ENCODE results near the gene TNNC1.

Gene TNNC1

GRCh38 chr3:52440249-52440551 lies 13.6 kb downstream of the TNNC1 start:
- Histone ChIP-seq H3K9ac (ENCODE audit: insufficient read length, low read depth) (no peak overlapping the region), H3K27me3 (ENCODE audit: insufficient read depth, insufficient read length) (no peaks in the 10 kb centered on the region), H3K4me1 (ENCODE audit: insufficient read depth, insufficient read length) (peaks cover 9% of the 10 kb centered on the region), H3K36me3 (ENCODE audit: insufficient read depth, insufficient read length, low read length) (peaks cover 5% of the 10 kb centered on the region), H3K4me3 (ENCODE audit: insufficient read length, low read depth) (no peak overlapping the region), H3K9me3 (ENCODE audit: insufficient read depth, low read length) (no peaks in the 10 kb centered on the region)
- no peak for TF ChIP-seq YY1 (IDR thresholded peaks at IDR 0.05; ENCODE audit: insufficient read depth, insufficient read length)
- TF ChIP-seq SUZ12 (IDR thresholded peaks at IDR 0.05; ENCODE audit: extremely low read depth, insufficient read depth, insufficient read length): no peak
- TF ChIP-seq ZNF274 (IDR thresholded peaks at IDR 0.05; ENCODE audit: low read depth, low read length): no peak
- DNase-seq (ENCODE audit: low read depth, low spot score): no peak

GRCh38 chr3:52439426-52440248 lies 14.2 kb downstream of the TNNC1 start:
- Histone ChIP-seq H3K36me3 (ENCODE audit: insufficient read depth, insufficient read length, low read length) (peaks cover 5% of the 10 kb centered on the region), H3K27me3 (ENCODE audit: insufficient read depth, insufficient read length) (no peaks in the 10 kb centered on the region), H3K4me3 (ENCODE audit: insufficient read length, low read depth) (no peak overlapping the region), H3K9ac (ENCODE audit: insufficient read length, low read depth) (no peak overlapping the region), H3K9me3 (ENCODE audit: insufficient read depth, low read length) (no peaks in the 10 kb centered on the region), H3K4me1 (ENCODE audit: insufficient read depth, insufficient read length) (peaks cover 5% of the 10 kb centered on the region)
- no peak for DNase-seq (ENCODE audit: low read depth, low spot score)
- TF ChIP-seq SUZ12 (IDR thresholded peaks at IDR 0.05; ENCODE audit: extremely low read depth, insufficient read depth, insufficient read length): no peak
- TF ChIP-seq YY1 (IDR thresholded peaks at IDR 0.05; ENCODE audit: insufficient read depth, insufficient read length): no peak
- no peak for TF ChIP-seq ZNF274 (IDR thresholded peaks at IDR 0.05; ENCODE audit: low read depth, low read length)

GRCh38 chr3:52438579-52439425 lies 15.0 kb downstream of the TNNC1 start:
- no peaks in the 10 kb centered on the region for H3K4me1 ChIP-seq (ENCODE audit: insufficient read depth, insufficient read length)
- TF ChIP-seq SUZ12 (IDR thresholded peaks at IDR 0.05; ENCODE audit: extremely low read depth, insufficient read depth, insufficient read length): no peak
- TF ChIP-seq YY1 (IDR thresholded peaks at IDR 0.05; ENCODE audit: insufficient read depth, insufficient read length): no peak
- no peak for TF ChIP-seq ZNF274 (IDR thresholded peaks at IDR 0.05; ENCODE audit: low read depth, low read length)
- H3K36me3 ChIP-seq (ENCODE audit: insufficient read depth, insufficient read length, low read length): peaks cover 5% of the 10 kb centered on the region
- no peaks in the 10 kb centered on the region for H3K9me3 ChIP-seq (ENCODE audit: insufficient read depth, low read length)
- no peak overlapping the region for H3K4me3 ChIP-seq (ENCODE audit: insufficient read length, low read depth)
- no peak for DNase-seq (ENCODE audit: low read depth, low spot score)
- no peak overlapping the region for H3K9ac ChIP-seq (ENCODE audit: insufficient read length, low read depth)
- no peaks in the 10 kb centered on the region for H3K27me3 ChIP-seq (ENCODE audit: insufficient read depth, insufficient read length)

- Histone ChIP-seq H3K36me3 (ENCODE audit: insufficient read depth, insufficient read length, low read length) (peaks cover 5% of the 10 kb centered on the region), H3K27me3 (ENCODE audit: insufficient read depth, insufficient read length) (no peaks in the 10 kb centered on the region), H3K9me3 (ENCODE audit: insufficient read depth, low read length) (no peaks in the 10 kb centered on the region), H3K9ac (ENCODE audit: insufficient read length, low read depth) (no peak overlapping the region), H3K4me1 (ENCODE audit: insufficient read depth, insufficient read length) (peaks cover 2% of the 10 kb centered on the region), H3K4me3 (ENCODE audit: insufficient read length, low read depth) (no peak overlapping the region)
- TF ChIP-seq YY1 (IDR thresholded peaks at IDR 0.05; ENCODE audit: insufficient read depth, insufficient read length) (no peak), ZNF274 (IDR thresholded peaks at IDR 0.05; ENCODE audit: low read depth, low read length) (no peak), SUZ12 (IDR thresholded peaks at IDR 0.05; ENCODE audit: extremely low read depth, insufficient read depth, insufficient read length) (no peak)
- no peak for DNase-seq (ENCODE audit: low read depth, low spot score)
These were observed 15.8 kb downstream of the TNNC1 start for GRCh38 chr3:52438104-52438376.

GRCh38 chr3:52437326-52438103 lies 16.3 kb downstream of the TNNC1 start:
- no peak overlapping the region for H3K9ac ChIP-seq (ENCODE audit: insufficient read length, low read depth)
- H3K4me3 ChIP-seq (ENCODE audit: insufficient read length, low read depth): no peak overlapping the region
- H3K4me1 ChIP-seq (ENCODE audit: insufficient read depth, insufficient read length): peaks cover 2% of the 10 kb centered on the region
- no peaks in the 10 kb centered on the region for H3K9me3 ChIP-seq (ENCODE audit: insufficient read depth, low read length)
- TF ChIP-seq YY1 (IDR thresholded peaks at IDR 0.05; ENCODE audit: insufficient read depth, insufficient read length) (no peak), SUZ12 (IDR thresholded peaks at IDR 0.05; ENCODE audit: extremely low read depth, insufficient read depth, insufficient read length) (no peak), ZNF274 (IDR thresholded peaks at IDR 0.05; ENCODE audit: low read depth, low read length) (no peak)
- no peak for DNase-seq (ENCODE audit: low read depth, low spot score)
- peaks cover 5% of the 10 kb centered on the region for H3K36me3 ChIP-seq (ENCODE audit: insufficient read depth, insufficient read length, low read length)
- H3K27me3 ChIP-seq (ENCODE audit: insufficient read depth, insufficient read length): no peaks in the 10 kb centered on the region

- peaks cover 5% of the 10 kb centered on the region for H3K36me3 ChIP-seq (ENCODE audit: insufficient read depth, insufficient read length, low read length)
- H3K9me3 ChIP-seq (ENCODE audit: insufficient read depth, low read length): no peaks in the 10 kb centered on the region
- DNase-seq (ENCODE audit: low read depth, low spot score): no peak
- H3K27me3 ChIP-seq (ENCODE audit: insufficient read depth, insufficient read length): no peaks in the 10 kb centered on the region
- H3K4me3 ChIP-seq (ENCODE audit: insufficient read length, low read depth): no peak overlapping the region
- H3K4me1 ChIP-seq (ENCODE audit: insufficient read depth, insufficient read length): peaks cover 2% of the 10 kb centered on the region
- H3K9ac ChIP-seq (ENCODE audit: insufficient read length, low read depth): no peak overlapping the region
- TF ChIP-seq YY1 (IDR thresholded peaks at IDR 0.05; ENCODE audit: insufficient read depth, insufficient read length): no peak
- TF ChIP-seq SUZ12 (IDR thresholded peaks at IDR 0.05; ENCODE audit: extremely low read depth, insufficient read depth, insufficient read length): no peak
- TF ChIP-seq ZNF274 (IDR thresholded peaks at IDR 0.05; ENCODE audit: low read depth, low read length): no peak
These were observed 17.2 kb downstream of the TNNC1 start for GRCh38 chr3:52436500-52437149.
